Neutrophil (primary cell): ENCODE measurements around the gene ESM1.
"Not testable (repeated sequence)": the region's sequence is repeated elsewhere in the genome, so short reads cannot be mapped to it uniquely, and the experiment has no call there.

Experiments
- H3K27ac ChIP-seq: fragments of 200-600 bp; sonication (generic); 2 replicates; pipeline ENCODE4 v1.5.1; 2016; ENCODE audit warnings: mild to moderate bottlenecking, moderate library complexity
- H3K27me3 ChIP-seq: fragments of 200-600 bp; sonication (generic); 2 replicates; pipeline ENCODE4 v1.6.0; 2016; ENCODE audit warnings: mild to moderate bottlenecking
- H3K36me3 ChIP-seq: fragments of 200-600 bp; sonication (generic); 2 replicates; pipeline ENCODE4 v1.5.1; 2017
- H3K4me1 ChIP-seq, 2 experiments: fragments of 200-600 bp in 1 of 2; sonication (generic) in 1 of 2; 1 replicate in 1 of 2; 2 replicates in 1 of 2; pipeline versions ENCODE4 v1.5.1 to v1.6.1; 2013 to 2016; ENCODE audit warnings: low read depth in 1 of 2, low read length in 1 of 2, mild to moderate bottlenecking in 1 of 2, moderate library complexity in 1 of 2; ENCODE audit not compliant: control insufficient read depth in 1 of 2, insufficient read depth in 1 of 2
- H3K4me3 ChIP-seq, 2 experiments: fragments of 200-600 bp in 1 of 2; sonication (generic) in 1 of 2; 1 replicate in 1 of 2; 2 replicates in 1 of 2; pipeline ENCODE4 v1.5.1; 2013 to 2016; ENCODE audit warnings: low read depth in 1 of 2, low read length in 1 of 2, mild to moderate bottlenecking in 1 of 2, moderate library complexity in 1 of 2
- H3K9me3 ChIP-seq: fragments of 200-600 bp; sonication (generic); 2 replicates; pipeline ENCODE4 v1.5.1; 2016
- CTCF ChIP-seq: fragments of 200-600 bp; sonication (generic); IDR thresholded peaks from 2 replicates; pipeline ENCODE4 v1.5.1; 2016; ENCODE audit warnings: antibody characterized with exemption

Gene ESM1

DNA sequence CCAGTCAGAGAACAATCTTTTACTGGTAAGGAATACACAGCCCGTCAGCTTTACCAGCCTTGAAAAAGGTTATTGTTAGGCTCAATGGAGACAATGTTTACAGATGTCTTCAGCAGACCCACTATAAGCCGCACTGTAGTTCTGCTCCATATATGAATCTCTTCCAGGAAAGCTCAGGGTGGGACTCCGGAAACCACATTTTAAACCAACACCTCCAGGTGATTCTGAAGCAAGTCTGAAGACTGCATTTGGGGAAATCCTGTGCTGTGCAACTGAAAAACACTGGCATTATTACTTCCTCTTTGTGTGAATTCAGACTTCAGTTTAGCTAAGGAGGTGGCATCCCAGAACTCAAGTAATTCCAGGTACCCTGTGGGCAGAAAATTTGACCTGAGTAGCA is 42.2 kb upstream of the ESM1 start:
- H3K4me3 ChIP-seq, result no peak overlapping the region
- H3K36me3 ChIP-seq, result no peaks in the 10 kb centered on the region
- no peak for TF ChIP-seq CTCF
- H3K4me1 ChIP-seq, result peaks cover 6% of the 10 kb centered on the region in 2 experiments
- H3K27me3 ChIP-seq, result peaks cover 24% of the 10 kb centered on the region
- H3K27ac ChIP-seq, result no peak overlapping the region
- H3K9me3 ChIP-seq, result no peaks in the 10 kb centered on the region

DNA sequence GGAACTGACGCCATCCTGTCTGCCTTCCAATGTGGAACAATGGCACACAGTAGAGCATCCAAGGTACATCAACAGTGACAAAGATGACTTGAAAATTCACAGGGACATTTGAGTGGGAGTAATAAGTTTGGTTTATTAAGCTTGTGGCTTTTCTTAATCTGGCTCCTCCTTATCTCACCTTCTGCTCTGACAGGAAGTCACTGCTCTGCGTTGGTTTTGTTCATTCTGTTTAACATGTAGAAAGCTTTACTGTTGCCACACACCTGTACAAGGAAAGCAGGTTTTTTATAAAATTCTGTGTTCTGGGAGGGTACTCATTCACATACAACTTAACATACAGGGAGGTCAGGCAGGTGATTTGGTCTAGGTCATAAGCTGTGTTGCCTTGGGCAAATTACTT is 37.1 kb upstream of the ESM1 start:
- TF ChIP-seq CTCF, result no peak
- H3K4me3 ChIP-seq, result no peak overlapping the region
- peaks cover 1 to 2% of the 10 kb centered on the region in 2 experiments for H3K4me1 ChIP-seq
- no peak overlapping the region for H3K27ac ChIP-seq
- no peaks in the 10 kb centered on the region for H3K9me3 ChIP-seq
- no peaks in the 10 kb centered on the region for H3K36me3 ChIP-seq
- peaks cover 16% of the 10 kb centered on the region for H3K27me3 ChIP-seq

DNA sequence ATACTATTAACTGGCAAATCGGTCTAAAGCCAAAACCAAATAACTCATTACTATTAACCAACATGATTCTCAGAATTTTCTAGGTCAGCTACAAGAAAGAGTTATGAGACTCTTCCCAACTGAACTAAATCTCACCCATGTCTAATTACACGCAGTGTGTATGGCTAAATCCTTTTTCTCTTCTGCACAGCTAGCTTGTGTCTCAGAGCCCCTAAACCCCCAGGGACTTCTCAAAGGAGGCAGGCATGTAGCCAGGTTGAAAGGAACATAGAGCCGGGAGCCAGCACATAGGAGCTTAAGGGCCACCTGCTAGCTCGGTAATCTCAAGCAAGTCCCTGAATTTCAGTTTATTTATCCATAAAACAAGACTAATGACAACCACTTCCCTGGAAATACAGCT is 36.4 kb upstream of the ESM1 start:
- Histone ChIP-seq H3K27ac (no peak overlapping the region), H3K4me1 (no peaks in the 10 kb centered on the region), H3K27me3 (peaks cover 10% of the 10 kb centered on the region), H3K4me3 (no peak overlapping the region), H3K9me3 (no peaks in the 10 kb centered on the region), H3K36me3 (no peaks in the 10 kb centered on the region)
- TF ChIP-seq CTCF, result no peak

DNA sequence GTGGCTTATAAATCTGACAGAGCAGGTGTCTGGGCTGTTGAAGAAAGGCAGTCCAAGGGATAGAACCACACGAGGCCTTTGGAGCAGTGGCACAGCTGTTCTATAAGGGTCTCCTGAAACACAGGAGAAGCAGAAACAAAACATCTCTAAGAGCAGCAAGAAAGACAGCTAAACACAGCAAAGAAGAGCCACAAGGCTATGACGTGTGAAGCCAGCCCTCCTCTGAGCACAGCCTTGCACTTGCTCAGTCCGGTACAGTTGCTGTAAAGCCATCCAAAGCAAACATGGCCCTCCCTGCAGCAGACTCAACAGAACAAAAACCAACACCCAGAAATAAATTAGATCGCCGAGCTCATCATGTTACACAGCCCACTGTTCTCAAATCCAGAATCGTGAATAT is 36.0 kb upstream of the ESM1 start:
- TF ChIP-seq CTCF, result no peak
- Histone ChIP-seq H3K36me3 (no peaks in the 10 kb centered on the region), H3K27ac (no peak overlapping the region), H3K4me1 (no peaks in the 10 kb centered on the region), H3K9me3 (no peaks in the 10 kb centered on the region), H3K4me3 (no peak overlapping the region), H3K27me3 (peaks cover 10% of the 10 kb centered on the region)

DNA sequence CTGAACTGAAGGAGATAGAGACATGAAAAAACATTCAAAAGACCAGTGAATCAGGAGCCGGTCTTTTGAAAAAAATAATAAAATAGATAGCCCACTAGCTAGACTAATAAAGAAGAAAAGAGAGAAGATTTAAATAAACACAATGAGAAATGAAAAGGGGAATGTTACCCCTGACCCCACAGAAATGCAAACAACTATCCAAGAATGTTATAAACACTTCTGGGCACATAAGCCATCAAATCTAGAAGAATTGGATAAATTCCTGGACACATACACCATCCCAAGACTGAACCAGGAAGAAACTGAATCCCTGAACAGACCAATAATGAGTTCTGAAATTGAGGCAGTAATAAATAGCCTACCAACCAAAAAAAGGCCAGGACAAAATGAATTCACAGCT is 24.8 kb upstream of the ESM1 start:
- not testable (repeated sequence) for H3K9me3 ChIP-seq, H3K36me3 ChIP-seq, H3K27me3 ChIP-seq, H3K4me1 ChIP-seq, H3K4me3 ChIP-seq, H3K27ac ChIP-seq

- H3K4me1 ChIP-seq, result no peaks in the 10 kb centered on the region
- H3K27me3 ChIP-seq, result no peaks in the 10 kb centered on the region
- no peak for TF ChIP-seq CTCF
- no peak overlapping the region for H3K27ac ChIP-seq
- no peaks in the 10 kb centered on the region for H3K36me3 ChIP-seq
- no peaks in the 10 kb centered on the region for H3K9me3 ChIP-seq
- no peak overlapping the region for H3K4me3 ChIP-seq
Measured at GRCh38 chr5:55004729-55005128, 19.3 kb upstream of the ESM1 start.
